GM18867 (cell line): ENCODE data around the gene CCND2.
A peak's percentile ranks its signal among the peaks of the same experiment; 100 is the strongest.

ENCODE experiments used
- ATAC-seq: cut with Tn5 transposase; IDR thresholded peaks from one replicate; pipeline ENCODE4 v1.9.1; 2021; ENCODE audit warnings: mild to moderate bottlenecking, moderate library complexity; ENCODE audit not compliant: unreplicated experiment

Gene CCND2

DNA sequence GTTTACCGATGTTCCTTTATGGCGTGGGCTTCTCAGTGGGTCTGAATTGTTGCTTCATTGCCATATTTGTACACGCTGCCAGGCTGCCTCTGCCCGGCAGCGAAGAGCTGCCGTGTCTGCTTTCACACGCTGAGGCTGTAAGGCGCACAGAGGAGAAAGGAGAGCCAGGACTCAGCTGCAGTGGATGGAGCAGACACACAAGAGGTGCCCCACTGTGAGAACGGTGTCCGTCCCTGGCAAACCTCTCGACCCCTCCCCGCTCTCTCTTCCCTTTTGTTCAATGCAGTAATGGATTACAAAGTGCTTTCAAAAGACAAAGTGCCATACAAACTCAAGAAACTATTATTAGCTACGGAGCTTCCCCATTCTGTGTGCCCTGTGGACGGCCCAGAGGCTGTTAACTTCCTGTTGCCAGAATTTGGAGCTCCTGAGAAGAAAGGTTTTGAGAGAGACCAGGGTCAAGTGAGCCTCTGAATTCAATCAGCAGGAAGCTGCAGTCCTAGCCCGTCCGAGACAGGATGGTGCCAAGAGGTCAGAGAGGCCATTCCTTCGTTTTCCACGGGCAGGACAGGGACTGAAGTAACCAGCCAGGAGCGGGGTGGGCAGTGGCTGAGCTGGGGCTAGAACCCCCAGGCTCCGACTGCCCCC, 15.8 kb downstream of the CCND2 start:
- ATAC-seq = no peak

GRCh38 chr12:4289998-4290790, 16.6 kb downstream of the CCND2 start:
- no peak for ATAC-seq

- ATAC-seq = no peak
Measured at GRCh38 chr12:4292341-4293073, 18.9 kb downstream of the CCND2 start.

- no peak for ATAC-seq
Measured at GRCh38 chr12:4293299-4293965, 19.9 kb downstream of the CCND2 start.

- no peak for ATAC-seq
Measured at GRCh38 chr12:4293966-4294505, 20.5 kb downstream of the CCND2 start.

DNA sequence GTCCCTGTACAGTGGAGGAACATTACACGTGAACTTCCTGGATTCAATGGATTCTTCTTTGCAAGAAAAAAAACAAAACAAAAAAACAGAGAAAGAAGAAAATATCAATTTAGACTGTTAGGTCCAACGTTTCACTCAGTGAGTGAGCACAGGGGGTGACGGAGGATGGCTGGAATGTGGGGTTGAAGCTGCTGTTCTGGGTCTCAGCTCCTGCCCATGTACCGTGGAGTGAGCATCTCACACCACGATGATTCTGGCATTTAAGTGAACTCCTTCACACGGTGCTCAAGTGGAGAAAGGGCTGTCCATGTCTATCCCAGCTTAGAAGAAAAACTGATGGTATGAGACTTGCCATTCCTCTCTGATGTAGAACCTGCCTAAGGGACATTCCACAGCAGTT, 23.2 kb downstream of the CCND2 start:
- no peak for ATAC-seq

- ATAC-seq = no peak
Measured at GRCh38 chr12:4297617-4298016, 24.1 kb downstream of the CCND2 start.

- no peak for ATAC-seq
Measured at GRCh38 chr12:4300883-4301282, 27.3 kb downstream of the CCND2 start.

- ATAC-seq = no peak
Measured at GRCh38 chr12:4301932-4302501, 28.5 kb downstream of the CCND2 start.

DNA sequence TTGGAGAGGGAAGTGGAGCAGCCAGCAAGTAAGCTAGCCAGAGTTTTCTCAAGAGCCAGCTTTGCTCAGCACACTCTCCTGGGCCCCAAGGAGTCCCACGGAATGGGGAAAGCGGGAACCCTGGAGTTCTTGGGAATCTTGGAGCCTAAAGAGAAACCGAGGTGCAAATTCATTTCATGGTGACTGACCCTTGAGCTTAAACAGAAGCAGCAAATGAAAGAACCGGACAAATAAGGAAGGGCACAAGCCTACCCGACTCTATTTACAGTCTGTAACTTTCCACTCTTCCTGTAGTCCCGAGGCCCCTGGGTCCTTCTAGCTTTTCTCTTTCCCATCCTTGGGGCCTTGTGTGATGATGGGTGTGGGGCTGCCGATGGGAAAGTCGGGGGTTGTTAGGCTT, 29.3 kb downstream of the CCND2 start:
- no peak for ATAC-seq

DNA sequence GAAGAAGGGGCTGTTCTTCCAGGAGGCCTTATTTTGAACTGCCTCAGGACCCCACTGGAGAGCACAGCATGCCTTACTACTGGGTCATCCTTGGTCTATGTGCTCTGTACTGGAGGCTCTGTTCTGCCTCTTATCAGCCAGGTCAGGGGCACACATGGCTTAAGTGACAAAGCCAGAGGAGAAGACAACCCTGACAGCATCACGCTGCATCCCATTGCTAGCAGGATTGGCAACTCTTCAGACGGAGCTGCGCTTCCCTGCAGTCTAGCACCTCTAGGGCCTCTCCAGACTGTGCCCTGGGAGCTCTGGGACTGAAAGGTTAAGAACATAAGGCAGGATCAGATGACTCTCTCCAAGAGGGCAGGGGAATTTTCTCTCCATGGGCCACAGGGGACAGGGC, 30.2 kb downstream of the CCND2 start:
- no peak for ATAC-seq

GRCh38 chr12:4307593-4308333, 34.2 kb downstream of the CCND2 start:
- ATAC-seq = no peak

DNA sequence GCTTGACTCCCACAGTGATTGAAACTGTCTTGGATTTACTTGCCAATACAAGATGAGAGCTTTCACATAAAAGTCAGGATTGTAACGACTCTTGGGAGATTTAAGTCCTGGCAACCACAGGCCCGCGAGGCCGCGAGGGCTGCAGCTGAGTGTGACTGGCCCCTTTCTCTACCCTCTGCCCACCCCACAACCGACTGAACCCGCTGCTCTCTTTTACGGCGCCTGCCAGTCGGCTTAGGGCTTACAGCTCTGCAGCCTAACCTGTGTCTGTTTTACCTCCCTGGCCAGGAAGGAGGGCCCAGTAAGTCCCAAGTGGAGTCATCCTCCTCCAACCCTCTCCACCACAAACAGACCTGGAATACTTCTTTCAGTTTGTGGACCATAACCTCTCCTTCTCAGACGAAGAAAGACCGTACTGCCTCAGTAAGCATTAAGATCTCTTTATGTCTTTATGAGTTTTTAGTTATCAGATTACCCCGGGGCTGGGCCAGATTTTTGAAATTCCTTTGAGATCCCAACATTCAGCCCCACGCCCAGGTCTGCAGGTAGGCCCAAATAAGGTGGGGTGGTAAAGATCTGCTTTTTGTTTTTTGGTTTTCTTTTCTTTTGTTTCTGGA, 34.9 kb downstream of the CCND2 start:
- ATAC-seq = no peak

- no peak for ATAC-seq
Measured at GRCh38 chr12:4311776-4312175, 38.2 kb downstream of the CCND2 start.

DNA sequence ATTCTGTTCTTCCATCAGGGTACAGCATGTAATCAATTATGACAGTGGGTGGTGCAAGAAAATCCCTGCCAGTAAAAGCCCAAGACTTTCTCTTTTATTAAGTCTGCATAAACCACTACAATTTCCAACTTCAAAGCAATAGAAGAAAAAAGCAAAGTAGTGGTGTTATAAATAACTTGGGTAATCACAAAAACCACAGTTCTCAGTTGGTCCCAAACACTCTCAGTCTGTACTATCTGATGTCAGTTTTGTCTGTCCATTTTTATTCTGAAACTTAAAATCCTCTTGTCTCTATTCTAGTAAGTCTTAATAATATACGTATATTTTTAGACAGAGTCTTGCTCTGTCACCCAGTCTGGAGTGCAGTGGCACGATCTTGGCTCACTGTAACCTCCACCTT, 38.7 kb downstream of the CCND2 start:
- ATAC-seq = no peak

DNA sequence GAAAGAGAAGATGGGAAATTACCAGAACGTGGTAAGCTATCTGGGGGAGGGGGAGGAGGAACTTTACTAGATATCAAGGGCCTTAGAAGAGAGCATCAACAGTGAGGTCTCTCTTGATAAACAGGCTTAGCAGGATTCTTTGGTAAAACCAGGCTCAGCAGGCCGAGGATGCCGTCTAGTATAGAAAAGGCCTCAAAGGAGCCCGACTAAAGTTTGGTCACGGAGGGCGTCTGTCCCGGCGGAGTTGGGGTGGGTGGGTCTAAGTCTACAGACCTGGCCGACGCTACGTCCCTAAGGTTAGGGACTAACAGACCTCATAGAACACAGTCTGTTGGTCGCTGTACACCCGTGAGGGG, 46.9 kb downstream of the CCND2 start:
- peak; percentile 34 for ATAC-seq

- peak; percentile 96 for ATAC-seq
Measured at GRCh38 chr12:4320853-4321701, 47.5 kb downstream of the CCND2 start, which contains the start of gene TIGAR. Gene TIGAR (plus strand): TSS chr12:4321213. CDS start chr12:4321272, 59 bp downstream.

DNA sequence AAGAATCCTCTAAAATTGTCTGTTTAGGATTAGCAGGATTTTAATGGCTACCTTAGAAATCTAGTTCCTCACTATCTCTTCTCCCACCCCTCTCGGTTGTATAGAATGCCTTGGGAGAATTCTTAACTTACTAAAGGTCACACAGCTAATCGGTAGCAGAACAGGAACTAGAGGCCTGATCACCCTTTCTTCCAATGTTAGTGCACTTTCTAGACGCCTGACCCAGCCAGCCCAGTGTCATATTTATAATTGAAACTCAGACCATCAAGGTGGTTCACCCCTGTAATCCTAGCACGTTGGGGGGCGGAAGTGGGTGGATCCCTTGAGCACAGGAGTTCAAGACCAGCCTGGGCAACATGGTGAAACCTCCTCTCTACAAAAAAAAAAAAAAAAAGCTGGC, 49.2 kb downstream of the CCND2 start:
- no peak for ATAC-seq
